Natural killer cell (primary cell): ENCODE results near the gene CCDC57. TPM values are rescaled to one million over a fixed set of nuclear protein-coding genes. Genes with fewer than 3 reads are reported as not detected.

ENCODE experiments used
- ATAC-seq, 3 donors: fragments of 150-1000 bp in 2 of 3; fragments of 200-7000 bp in 1 of 3; cut with Tn5 transposase; 1 replicate in 1 of 3; 2 replicates in 2 of 3; pipeline ENCODE4 v1.10.0; 2021; ENCODE audit warnings: mild to moderate bottlenecking in 2 of 3, moderate library complexity in 2 of 3
- DNase-seq, 2 donors: peaks; one replicate each; pipeline versions ENCODE4 v3.0.0 to v3.0.0-alpha.2; 2013 to 2021; ENCODE audit warnings: mixed read lengths in 1 of 2
- H3K27ac ChIP-seq: one replicate; pipeline ENCODE4 v1.5.1; 2013; ENCODE audit warnings: mild to moderate bottlenecking, low read length
- H3K27me3 ChIP-seq: one replicate; pipeline ENCODE4 v1.6.1; 2013; ENCODE audit warnings: low read length; ENCODE audit not compliant: control insufficient read depth, insufficient read depth
- H3K36me3 ChIP-seq: one replicate; pipeline ENCODE4 v1.6.1; 2013; ENCODE audit warnings: low read length; ENCODE audit not compliant: control insufficient read depth, insufficient read depth
- H3K4me1 ChIP-seq: one replicate; pipeline ENCODE4 v1.6.1; 2013; ENCODE audit warnings: low read length; ENCODE audit not compliant: control insufficient read depth, insufficient read depth
- H3K4me3 ChIP-seq: one replicate; pipeline ENCODE4 v1.5.1; 2013; ENCODE audit warnings: low read length
- H3K9me3 ChIP-seq: one replicate; pipeline ENCODE4 v1.6.1; 2013; ENCODE audit warnings: low read length; ENCODE audit not compliant: control insufficient read depth, insufficient read depth
- H3K27ac Mint-ChIP-seq, 2 donors: one replicate each; pipeline ENCODE4 v1.8.0; 2022; ENCODE audit warnings: mild to moderate bottlenecking in 2 of 2, mixed read lengths in 2 of 2, moderate library complexity in 1 of 2
- H3K27me3 Mint-ChIP-seq, 2 donors: one replicate each; pipeline ENCODE4 v1.8.0; 2022; ENCODE audit warnings: low read depth in 2 of 2, mixed read lengths in 2 of 2
- H3K36me3 Mint-ChIP-seq: one replicate; pipeline ENCODE4 v1.8.0; 2022; ENCODE audit warnings: mixed read lengths
- H3K4me1 Mint-ChIP-seq, 2 donors: one replicate each; pipeline ENCODE4 v1.8.0; 2022; ENCODE audit warnings: mixed read lengths in 2 of 2
- H3K4me3 Mint-ChIP-seq: one replicate; pipeline ENCODE4 v1.8.0; 2022; ENCODE audit warnings: mild to moderate bottlenecking, moderate library complexity, mixed read lengths
- H3K9me3 Mint-ChIP-seq, 2 donors: one replicate each; pipeline ENCODE4 v1.8.0; 2022; ENCODE audit warnings: mixed read lengths in 2 of 2
- CTCF ChIP-seq: fragments of 200-600 bp; IDR thresholded peaks from one replicate; pipeline ENCODE4 v1.8.0; 2022; ENCODE audit warnings: antibody characterized with exemption
- WGBS: methylation state at CpG from one replicate; pipeline ENCODE4 v1.1.7; 2013; ENCODE audit warnings: missing lambda C conversion rate; ENCODE audit not compliant: insufficient coverage; 5-methylcytosine and 5-hydroxymethylcytosine counted together
- intact Hi-C: fragments of 100-400 bp; cut with micrococcal nuclease; formaldehyde crosslinking; loops from one replicate; pipeline ENCODE4 v1.14.2; 2022
- total RNA-seq, 4 donors: library from RNA; stranded (reverse); fragments of 120-200 nt in 1 of 4; gene quantifications; one replicate each; pipeline versions ENCODE4 v1.2.3 to v1.2.4, GENCODE V29; 2013 to 2022

The CCDC57 gene
- total RNA-seq, 3 donors from 2014 or later (not counting 1 experiment from before 2014, with no cell fraction given), result 69.7 to 79.2 (median 75.1) TPM

- Histone ChIP-seq H3K36me3 (peaks cover 47% of the 10 kb centered on the region), H3K27ac (no peak overlapping the region), H3K4me1 (no peaks in the 10 kb centered on the region), H3K9me3 (no peaks in the 10 kb centered on the region), H3K4me3 (no peak overlapping the region), H3K27me3 (no peaks in the 10 kb centered on the region)
- Mint-ChIP-seq H3K36me3 (no peaks in the 10 kb centered on the region), H3K27ac (no peak overlapping the region), H3K27me3 (no peaks in the 10 kb centered on the region), H3K4me1 (no peaks in the 10 kb centered on the region), H3K4me3 (no peak overlapping the region), H3K9me3 (no peaks in the 10 kb centered on the region)
- no peak for DNase-seq
- intact Hi-C loops, result no loop called here
- no peak for TF ChIP-seq CTCF
- WGBS, result 95% methylated on average over 19 of the region's 20 CpGs
- ATAC-seq, result no peak
Measured at GRCh38 chr17:82081546-82081945, 131.1 kb downstream of the CCDC57 start.

DNA sequence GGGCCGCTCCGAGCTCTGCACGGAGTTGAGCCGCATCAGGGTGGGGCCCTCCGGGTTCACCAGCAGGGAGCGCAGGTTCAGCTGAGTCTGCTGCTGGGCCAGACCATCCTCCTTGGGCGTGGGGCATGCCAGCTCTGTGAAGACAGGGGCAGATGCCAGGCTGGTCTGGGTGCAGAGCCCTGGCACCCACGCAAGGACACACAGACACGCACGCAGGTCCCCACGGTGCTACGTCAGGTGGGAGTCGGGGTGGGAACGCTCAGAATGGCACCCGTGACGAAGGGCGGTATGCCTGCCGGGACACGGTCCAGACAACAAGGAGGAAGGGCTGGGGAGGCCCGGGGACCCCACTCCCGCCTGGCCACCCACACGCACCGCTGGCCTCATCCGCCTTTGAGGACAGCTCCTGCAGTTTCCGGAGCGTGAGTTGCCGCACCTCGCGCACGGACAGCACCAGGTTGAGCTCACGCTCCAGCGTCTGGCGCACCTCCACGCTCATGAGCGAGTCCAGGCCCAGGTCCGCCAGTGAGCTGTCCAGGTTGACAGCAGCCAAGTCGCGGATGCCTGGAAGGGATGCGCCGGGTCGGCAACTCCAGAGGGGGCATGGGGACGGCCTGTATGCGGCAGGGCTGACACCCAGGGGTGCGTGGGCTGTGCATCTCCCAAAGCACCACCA, 131.7 kb downstream of the CCDC57 start:
- Mint-ChIP-seq H3K4me1 (no peaks in the 10 kb centered on the region), H3K27me3 (no peaks in the 10 kb centered on the region), H3K4me3 (no peak overlapping the region), H3K9me3 (no peaks in the 10 kb centered on the region), H3K36me3 (no peaks in the 10 kb centered on the region), H3K27ac (no peak overlapping the region)
- no peak for TF ChIP-seq CTCF
- Histone ChIP-seq H3K4me1 (no peaks in the 10 kb centered on the region), H3K9me3 (no peaks in the 10 kb centered on the region), H3K4me3 (no peak overlapping the region), H3K27ac (no peak overlapping the region), H3K36me3 (peaks cover 40% of the 10 kb centered on the region), H3K27me3 (no peaks in the 10 kb centered on the region)
- ATAC-seq (no peak), DNase-seq (no peak)
- WGBS, result 96% methylated on average over 44 of the region's 44 CpGs
- intact Hi-C loops, result loop anchor here (1.0 kb wide), 1 partner anchor 12 kb away; no protein-coding TSS in a partner anchor

GRCh38 chr17:82080048-82080788, 132.4 kb downstream of the CCDC57 start:
- H3K4me3 Mint-ChIP-seq, result no peak overlapping the region
- H3K9me3 Mint-ChIP-seq, result no peaks in the 10 kb centered on the region
- no peaks in the 10 kb centered on the region for H3K4me1 Mint-ChIP-seq
- H3K27ac Mint-ChIP-seq, result no peak overlapping the region
- Histone ChIP-seq H3K36me3 (peaks cover 38% of the 10 kb centered on the region), H3K9me3 (no peaks in the 10 kb centered on the region), H3K27ac (no peak overlapping the region), H3K27me3 (no peaks in the 10 kb centered on the region), H3K4me1 (no peaks in the 10 kb centered on the region), H3K4me3 (no peak overlapping the region)
- H3K36me3 Mint-ChIP-seq, result no peaks in the 10 kb centered on the region
- intact Hi-C loops, result loop anchor here (1.0 kb wide), 1 partner anchor 11 kb away; no protein-coding TSS in a partner anchor
- no peak for TF ChIP-seq CTCF
- H3K27me3 Mint-ChIP-seq, result no peaks in the 10 kb centered on the region
- WGBS, result 95% methylated on average over 36 of the region's 36 CpGs
- no peak for DNase-seq
- no peak for ATAC-seq
